T-helper 9 cell (primary cell): ENCODE results near the gene RASSF7.
A peak's percentile ranks its signal among the peaks of the same experiment; 100 is the strongest.

Experiments used
- DNase-seq: peaks from one replicate; pipeline ENCODE4 v3.0.0-alpha.2; 2020

The RASSF7 gene

DNA sequence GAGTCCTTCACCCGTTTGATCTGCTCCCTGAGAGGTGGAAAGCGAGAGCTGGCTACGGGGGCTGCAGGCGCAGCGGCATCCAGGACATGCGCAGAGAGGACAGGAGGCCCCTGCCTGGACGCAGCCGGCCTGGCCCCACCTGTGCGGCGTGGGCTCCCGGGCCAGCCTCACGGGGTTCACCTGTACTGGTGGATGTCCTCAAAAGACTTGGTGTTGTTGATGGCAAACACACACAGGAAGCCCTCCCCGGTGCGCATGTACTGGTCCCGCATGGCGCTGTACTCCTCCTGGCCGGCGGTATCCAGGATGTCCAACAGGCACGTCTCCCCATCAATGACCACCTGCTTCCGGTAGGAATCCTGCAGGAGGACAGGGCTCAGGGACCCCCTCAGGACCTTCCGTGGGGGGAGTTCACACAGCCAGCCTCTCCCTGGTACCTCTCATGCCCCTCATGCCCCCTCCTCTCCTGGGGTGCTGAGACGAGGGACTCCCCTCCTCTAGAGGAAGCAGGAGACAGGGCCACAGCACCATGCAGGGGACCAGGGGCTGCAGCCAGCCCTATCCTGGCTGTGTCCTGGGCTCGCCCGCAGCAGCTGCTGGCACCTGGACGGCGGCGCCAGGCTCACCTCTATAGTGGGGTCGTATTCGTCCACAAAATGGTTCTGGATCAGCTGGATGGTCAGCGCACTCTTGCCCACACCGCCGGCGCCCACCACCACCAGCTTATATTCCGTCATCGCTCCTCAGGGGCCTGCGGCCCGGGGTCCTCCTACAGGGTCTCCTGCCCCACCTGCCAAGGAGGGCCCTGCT lies 27.0 kb upstream of the RASSF7 start:
- no peak for DNase-seq

DNA sequence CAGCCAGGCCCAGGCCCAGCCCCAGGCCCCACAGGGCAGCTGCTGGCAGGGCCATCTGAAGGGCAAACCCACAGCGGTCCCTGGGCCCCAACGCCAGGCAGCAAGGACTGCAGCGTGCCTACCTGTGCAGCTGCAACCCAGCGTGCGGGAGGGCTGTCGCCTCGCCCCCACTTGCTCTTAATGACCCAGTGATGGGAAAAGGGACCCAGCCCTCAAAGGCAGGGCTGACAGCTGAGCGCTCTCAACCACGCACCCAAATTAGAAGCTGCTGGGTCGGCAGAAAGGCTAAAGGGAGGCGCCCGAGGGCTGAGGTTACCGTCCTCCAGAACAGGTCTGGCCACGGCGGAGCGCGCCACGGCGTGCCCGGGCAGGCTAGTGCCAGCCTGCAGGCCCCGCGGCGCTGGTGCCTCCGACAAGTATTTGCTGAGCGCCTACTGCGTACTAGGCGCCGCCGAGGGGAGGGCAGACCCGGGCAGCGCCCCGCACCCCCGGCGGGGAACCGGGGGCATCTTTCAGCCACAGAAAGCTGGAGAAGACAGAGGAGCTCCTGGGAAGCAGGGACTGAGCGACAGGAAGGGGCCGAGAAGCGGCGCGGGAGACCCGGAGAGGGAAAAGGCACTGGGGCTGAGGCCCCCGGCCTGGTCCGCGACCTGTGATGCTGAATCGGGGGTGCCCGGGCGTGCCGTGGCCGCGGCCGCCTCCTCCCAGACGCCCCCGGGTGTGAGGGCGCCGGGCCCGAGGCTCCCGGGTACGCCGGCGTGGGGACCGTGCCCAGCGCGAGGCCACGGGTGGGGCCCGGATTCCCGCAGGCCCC lies 26.2 kb upstream of the RASSF7 start:
- no peak for DNase-seq

DNA sequence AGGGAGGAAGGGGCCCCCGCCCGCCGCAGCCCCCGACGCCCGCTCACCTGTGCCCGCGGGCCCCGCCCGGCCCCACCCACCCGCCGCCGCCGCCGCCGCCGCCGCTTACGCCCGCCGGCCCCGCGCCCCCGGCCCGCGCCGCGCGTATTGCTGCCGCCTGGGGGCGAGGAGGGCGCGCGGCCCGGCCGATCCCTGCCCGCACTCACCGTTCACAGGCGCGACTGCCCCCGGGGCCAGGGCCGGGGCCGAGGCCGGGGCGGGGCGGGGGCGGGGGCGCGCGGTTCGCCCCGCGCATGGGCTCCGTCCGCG lies 25.6 kb upstream of the RASSF7 start:
- no peak for DNase-seq

DNA sequence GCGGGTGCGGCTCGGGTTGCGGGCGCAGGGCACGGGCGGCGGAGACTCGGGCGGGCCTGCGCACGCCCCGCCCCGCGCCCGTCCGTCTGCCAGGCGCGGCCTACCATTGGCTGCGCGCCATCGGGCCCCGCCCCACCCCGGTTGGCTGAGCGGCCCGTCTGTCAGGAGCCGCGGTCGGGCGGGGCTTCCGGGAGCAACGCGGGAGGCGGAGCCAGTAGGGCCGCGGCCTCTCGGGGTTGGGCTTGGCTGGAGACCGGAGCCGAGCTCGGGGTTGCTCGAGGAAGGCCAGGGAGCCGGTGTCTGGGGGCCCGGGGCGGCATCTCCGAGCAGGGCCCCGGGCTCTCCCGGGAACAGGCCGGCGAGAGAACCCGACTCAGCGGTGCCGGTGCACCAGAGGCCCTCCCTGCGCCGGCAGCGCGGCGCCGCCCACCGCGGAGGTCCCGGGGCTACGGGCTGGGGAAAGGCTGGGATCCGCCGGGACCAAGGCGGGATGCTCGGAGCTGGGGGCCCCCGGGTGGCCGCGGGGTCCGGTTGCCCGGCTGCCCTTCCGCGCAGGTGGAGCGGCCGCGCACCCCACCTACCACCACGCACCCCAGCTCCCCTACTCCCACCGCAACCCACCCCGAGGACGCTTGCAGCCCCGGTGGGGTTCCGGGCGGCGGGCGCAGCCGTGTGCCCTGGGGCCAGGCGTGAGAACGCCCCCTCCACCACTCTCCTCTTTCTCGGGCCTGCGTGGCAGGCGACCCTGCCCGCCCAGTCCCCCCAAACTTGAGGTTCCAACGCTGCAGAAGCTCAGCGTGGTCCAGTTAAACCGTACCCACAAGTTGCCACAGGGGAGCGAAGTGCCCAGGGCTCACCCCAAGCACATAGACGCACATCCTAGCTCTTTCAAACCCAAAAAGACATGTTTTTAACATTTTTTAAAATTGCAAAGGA lies 25.0 kb upstream of the RASSF7 start, which contains the start of gene HRAS:
HRAS (minus strand) TSS at position 58 of the 936 bp plus-strand sequence.
- peak; percentile 95 for DNase-seq

DNA sequence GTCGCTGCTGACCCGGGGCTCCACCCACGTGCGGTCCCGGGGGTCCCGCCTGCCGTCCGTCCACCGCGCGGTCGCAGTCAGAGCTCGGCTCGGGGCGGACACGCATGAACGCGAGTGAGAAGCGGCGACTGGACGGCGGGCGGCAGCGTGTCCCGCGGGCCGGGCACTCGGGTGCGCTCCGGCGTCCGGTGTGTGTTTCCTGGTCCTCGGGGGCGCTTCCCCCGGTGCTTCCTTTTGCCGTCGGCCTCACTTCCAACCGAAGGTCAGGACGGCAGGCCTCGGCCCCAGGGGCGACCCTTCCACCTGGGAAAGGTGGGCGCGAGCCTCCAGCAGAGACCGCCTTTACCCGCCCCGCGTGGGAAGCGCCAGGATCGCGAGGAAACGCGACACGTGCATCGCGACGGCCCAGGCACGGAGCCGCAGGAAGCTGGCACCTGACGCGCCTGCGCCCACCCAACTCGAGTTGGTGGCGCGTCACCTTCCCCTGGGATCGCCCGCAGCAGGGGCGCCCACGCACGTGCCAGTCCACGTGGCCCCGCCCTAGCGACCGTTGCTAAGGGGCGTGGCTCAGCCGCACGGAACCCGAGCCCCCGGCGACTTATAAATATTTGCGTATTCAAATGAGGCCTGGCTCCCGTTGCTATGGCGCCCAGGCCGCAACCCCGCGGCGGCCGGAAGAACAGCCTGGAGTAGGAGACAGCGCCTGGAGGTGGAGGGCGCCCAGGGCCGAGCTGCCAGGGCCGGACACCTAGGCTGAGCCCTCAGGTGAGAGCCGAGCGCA lies 23.7 kb upstream of the RASSF7 start, which contains the start of gene LRRC56:
LRRC56 (plus strand) TSS at position 687 of the 781 bp plus-strand sequence. CDS start 3,158 bp downstream, outside the sequence.
- peak; percentile 87 for DNase-seq

DNA sequence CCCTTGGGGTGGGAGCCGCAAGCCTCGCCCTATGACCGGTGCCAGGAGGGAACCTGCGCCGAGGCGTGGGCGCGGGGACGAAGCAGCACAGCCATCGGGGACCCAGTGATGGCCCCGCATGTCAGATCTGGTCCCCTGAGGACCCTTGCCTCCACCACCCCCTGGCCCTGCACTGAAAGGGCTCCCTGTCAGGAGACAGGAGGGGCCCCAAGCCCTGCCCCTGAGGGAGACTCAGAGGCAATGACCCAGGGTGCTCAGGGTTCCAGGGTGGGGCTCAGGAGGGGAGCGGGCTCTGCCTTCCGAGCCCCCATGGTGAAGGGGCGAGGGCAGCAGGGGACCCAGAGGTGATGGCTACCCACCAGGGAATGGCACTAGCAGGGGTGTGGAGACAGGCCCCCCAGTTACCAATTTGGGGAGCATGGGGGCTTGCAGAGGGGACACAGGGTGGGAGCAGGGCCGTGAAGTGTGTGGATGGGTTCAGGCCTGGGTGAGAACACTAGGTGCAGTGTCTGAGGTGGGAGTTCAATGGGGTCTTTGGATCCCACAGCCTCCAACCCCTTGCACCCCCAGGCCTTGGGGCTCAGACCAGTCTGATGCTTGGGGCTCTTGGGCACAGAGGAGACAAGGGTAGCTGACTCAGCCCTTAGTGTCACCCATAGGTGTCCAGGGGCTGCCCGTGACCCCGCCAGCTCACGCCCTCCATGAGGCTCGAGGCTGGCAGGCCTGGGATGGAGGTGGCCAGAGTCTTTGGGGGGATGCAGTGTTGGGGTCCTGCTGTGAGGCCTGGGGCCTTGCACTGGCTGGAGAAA lies 22.9 kb upstream of the RASSF7 start:
- DNase-seq, result no peak

DNA sequence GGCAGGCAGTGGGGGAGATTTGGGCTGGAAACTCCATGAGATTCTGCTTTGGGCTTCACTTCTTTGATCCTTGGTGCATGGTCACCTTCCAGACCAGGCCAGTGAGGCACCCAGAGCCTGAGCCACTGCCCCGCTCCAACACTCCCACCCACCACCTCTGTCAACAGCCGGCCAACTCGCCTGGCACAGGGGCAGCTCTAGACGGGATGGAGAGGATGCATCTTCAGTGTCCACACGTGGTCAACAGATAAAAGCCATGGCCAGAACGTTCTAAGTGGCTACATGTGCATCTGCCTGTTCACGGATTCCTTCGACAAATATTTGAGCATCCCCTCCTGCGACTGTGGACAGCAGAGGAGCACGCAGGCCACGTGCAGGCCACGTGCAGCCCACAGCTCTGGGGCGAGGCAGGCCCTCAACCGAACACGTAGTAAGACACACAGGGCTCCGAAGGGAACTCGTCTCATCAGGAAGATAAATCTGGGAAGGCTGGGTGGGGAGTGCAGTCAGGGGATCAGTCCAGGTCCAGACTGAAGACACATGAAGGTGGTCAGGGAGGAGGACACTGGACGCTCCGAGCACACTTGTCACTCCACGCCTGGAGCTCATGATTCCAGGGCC lies 22.2 kb upstream of the RASSF7 start:
- no peak for DNase-seq

DNA sequence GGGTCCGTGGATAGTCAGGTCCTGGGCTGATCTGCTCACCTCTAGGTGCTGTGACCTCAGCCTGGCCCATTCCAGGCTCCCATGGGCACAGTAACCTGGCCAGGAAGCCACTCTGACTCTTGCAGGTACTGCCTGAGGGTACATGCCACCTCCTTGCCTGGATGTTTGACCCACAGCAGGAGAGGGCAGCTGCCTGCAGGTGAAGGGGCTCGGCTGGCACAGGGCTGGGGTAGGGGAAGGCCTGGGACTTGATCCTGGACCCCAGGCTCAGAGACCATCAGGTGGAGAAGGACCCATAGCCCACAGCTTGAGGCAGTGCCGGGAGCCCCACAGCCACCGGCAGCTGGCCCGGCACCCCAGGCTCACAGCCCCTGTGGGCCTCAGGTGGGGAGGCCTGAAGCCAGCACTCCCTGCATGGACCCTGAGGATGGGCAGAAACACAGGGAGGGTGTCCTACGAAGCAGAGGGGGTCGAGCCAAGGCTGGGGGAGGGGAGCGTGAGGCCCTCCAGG lies 20.7 kb upstream of the RASSF7 start:
- no peak for DNase-seq

DNA sequence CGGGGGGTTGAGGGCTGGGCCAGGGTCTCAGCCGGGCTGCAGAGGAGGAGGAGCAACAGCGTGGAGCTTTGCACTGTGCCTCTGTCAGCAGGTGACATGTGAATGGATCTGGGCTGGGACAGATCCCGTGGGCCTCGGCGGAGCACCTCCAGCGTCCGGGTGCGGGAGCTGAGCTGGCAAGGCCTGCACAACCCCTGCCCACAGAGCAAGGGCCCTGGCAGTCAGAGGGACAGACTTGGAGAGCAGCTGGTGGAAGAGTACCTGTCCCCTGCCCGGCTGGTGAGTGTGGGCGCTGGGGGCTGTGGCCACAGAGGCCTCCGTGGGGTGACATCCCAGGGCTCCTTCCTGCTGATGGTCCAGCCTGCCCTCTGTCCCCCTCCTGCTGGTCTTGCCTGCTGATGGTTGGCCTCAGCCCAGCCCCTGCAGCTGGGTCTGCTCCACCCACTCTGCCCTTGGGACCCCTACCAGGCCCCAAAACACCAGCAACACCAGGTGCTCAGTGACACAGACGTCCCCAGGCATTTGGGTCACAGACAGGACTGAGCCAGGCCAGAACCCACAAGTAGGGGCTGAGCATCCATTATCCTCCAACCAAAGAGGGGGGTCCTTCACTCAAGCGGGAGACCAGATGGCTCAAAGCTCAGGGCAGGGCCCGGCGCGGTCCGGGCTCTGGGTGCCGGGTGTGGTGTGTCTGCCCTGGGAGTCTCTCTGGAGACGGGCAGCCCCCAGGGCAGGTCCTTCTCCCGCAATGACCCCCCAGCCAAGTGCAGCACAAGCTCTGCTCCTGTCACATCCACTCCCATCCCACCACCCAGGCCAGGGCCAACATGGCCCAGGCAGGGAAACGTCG lies 20.0 kb upstream of the RASSF7 start:
- no peak for DNase-seq

DNA sequence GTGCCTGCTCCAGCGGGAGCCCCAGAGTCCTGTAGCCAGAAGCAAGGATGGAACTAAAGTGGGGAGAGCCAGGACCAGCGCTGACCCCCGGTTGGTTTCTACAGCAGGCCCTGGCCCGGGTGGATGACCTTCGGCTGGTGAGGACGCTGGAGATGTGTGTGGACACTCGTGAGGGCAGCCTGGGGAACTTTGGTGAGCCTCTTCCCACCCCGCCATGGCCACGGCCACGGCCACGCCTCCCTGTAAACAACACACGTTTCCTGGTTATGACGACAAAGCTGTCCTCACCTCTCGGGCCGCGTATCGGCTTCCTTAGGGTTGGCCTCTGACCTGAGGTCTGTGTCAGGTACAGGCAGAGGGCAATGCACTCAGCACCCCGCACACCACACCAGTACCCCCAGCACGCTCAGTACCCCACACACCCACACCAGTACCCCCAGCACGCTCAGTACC lies 19.3 kb upstream of the RASSF7 start:
- DNase-seq, result no peak

DNA sequence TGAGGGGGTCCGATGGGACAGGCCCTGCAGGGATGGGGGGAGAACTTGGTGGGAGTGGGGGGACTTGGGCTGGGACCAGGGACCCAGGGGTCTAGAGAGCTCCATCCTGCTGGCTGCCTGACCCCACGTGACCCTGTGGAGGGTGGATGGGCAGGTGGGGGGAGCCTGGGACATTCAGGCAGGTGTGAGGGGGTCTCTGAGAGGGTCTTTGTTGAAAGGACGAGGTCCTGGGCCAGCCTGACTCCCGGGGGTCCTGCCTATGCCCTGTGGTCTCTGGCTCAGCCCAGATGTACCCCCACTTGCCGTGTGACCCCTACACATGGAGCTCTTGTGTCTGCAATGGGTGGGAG lies 16.0 kb upstream of the RASSF7 start:
- DNase-seq, result no peak

DNA sequence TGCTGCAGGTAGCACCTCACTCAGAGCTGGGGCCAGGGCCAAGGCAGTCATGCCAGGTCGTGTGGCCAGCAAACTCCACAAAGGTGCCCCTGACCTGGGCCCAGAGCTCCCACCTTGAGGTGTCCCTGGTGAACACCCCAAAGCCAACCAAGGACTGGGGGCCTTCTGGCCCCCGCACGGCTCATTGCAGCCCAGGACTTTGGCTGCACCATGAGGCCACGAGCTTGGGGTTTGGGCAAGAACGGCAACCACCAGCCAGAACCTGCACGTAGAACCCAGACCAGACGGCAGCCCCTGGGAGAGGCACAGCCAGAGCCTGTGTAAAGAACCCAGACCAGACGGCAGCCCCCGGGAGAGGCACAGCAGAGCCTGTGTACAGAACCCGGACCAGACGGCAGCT lies 15.6 kb upstream of the RASSF7 start:
- DNase-seq, result no peak

DNA sequence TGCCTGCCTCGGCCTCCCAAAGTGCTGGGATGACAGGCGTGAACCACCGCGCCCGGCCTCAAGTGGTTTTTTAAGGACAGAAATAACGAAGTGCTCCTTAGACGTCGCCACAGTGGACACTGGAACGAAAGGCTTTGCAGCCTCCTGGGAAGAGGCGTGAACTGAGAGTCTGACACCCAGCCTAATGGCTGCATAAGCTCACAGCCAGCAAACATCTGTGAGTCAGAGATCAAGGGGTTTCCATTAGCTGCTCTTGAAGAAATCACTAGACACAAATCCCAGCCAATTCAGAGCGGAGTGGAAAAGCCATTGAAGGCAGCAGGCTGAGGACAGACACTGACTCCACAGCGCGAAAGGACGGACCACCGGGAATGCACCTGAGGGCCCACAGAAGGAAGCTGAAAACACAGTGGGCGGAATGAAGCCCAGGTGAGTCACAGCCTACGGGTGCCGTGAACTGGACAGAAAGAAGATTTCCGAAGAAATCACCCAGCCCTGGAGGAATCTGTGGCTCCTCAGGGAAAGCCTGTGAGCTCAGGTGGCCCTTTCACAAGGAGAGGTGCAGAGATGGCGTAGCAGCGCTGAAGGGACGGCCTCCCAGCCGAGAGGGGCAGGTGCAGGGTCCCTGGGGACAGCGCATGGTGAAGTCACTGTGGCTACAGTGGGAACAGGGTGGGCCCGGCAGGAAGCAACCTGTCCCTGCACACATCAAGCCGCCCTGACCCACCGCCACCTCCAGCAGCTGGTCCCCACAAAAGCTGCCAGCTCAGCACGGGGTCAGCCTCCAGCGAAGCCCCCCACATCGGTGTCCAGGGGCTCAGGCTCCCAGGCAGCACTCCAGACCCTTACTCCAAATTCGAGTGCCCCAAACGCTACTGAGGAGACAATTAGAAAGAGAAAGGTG lies 11.8 kb upstream of the RASSF7 start:
- DNase-seq, result no peak

DNA sequence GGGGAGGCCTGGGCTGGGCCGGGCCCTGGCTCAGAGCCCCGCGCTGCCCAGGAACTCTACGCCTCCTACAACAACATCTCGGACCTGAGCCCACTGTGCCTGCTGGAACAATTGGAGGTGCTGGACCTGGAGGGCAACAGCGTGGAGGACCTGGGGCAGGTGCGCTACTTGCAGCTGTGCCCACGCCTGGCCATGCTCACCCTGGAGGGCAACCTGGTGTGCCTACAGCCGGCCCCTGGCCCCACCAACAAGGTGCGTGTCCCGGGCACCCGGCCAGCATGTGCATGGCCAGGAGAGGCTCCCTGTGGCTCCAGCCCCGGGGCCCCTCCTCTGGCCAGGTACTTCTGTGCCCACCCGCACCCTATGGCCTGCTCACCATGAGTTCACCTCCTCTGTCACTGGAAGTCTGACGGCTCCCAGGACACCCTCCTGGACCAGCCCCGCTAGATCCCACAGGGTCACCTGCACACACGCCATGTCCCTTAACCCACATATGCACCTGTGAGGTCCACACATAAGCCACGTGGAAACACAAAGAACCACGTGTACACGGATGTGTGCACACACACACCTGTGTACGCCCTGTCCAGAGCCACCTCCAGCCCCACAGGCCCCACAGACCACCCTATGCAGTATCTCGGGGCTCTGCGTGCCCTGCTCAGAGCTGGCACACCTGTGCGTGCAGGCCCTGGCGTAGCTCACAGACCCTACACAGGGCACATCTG lies 10.6 kb upstream of the RASSF7 start:
- DNase-seq, result no peak

DNA sequence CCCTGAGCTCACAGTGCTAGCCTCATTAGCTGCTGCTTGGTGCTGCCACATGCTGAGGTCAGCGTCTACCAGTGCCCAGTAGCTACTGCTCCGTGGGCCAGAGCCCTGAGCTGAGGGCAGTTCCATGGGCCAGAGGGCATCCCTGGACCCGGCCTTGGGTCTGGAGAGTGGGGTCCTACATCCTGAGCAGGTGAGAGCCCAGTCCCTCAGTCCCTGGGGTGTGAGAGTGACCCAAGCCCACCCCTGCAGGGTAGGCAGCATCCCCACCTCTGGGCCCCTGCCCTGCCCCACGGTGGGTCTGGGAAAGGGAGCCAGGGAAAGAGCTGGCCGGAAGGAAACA lies 10.1 kb upstream of the RASSF7 start:
- no peak for DNase-seq

DNA sequence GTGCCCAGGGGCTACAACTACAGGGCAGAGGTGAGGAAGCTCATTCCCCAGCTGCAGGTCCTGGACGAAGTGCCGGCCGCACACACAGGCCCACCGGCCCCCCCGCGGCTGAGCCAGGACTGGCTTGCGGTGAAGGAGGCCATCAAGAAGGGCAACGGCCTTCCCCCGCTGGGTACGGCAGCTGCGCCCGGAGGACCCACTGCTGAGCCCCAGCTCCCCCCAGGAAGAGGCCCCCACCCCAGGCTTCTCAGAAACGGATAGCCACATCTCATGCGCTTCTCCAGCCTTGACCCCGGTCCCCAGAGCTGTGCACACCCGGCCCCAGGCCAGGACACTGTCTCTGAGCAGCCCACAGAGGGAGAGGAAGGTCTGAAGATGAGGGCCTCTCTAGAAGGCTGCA lies 9.6 kb upstream of the RASSF7 start:
- DNase-seq, result no peak

DNA sequence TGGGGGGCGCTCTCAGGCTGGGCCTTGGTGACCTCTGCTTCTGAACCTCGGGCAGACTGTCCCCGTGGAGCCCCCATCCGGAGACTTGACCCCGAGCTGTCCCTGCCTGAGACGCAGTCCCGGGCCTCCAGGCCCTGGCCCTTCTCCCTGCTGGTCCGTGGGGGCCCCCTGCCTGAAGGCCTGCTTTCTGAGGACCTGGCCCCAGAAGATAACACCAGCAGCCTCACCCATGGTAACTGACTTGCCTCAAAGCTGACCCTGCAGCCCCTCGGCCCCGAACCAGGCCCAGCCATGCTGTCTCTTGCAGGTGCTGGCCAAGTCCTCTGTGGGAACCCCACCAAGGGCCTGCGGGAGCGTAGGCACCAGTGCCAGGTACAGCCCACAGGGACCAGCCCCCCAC lies 9.2 kb upstream of the RASSF7 start:
- no peak for DNase-seq
